GM12878 (cell line): Measurements from ENCODE around the gene CPSF6. TPM values are rescaled to one million over a fixed set of nuclear protein-coding genes. Genes with fewer than 3 reads are reported as not detected.

Experiments
- ASH2L ChIP-seq: fragments of 300-600, 200-600 bp; sonication (generic); IDR thresholded peaks from 2 replicates; pipeline ENCODE4 v1.6.1; 2017; ENCODE audit warnings: low read depth, mild to moderate bottlenecking, borderline replicate concordance
- BACH1 ChIP-seq: fragments of 450-650 bp; IDR thresholded peaks from 2 replicates; pipeline ENCODE4 v1.6.1; 2017; ENCODE audit warnings: mild to moderate bottlenecking, borderline replicate concordance
- BCL11A ChIP-seq: IDR thresholded peaks from 2 replicates; pipeline ENCODE4 v1.6.1; 2011; ENCODE audit warnings: low read depth, low read length
- BHLHE40 ChIP-seq, 2 experiments: fragments of 450-650 bp in 1 of 2; IDR thresholded peaks; 2 replicates each; pipeline ENCODE4 v1.6.1; 2011 to 2017; ENCODE audit warnings: low read depth in 2 of 2, borderline replicate concordance in 1 of 2, improper control_type of control experiment in 1 of 2, low read length in 1 of 2, mild to moderate bottlenecking in 1 of 2
- CBX3 ChIP-seq: fragments of 200-600 bp; sonication (generic); IDR thresholded peaks from 2 replicates; pipeline ENCODE4 v1.6.1; 2016; ENCODE audit warnings: low read depth, borderline replicate concordance
- CREB1 ChIP-seq: IDR thresholded peaks from 2 replicates; pipeline ENCODE4 v1.6.1; 2012; ENCODE audit warnings: low read depth, mild to moderate bottlenecking, inconsistent platforms
- CREM ChIP-seq: IDR thresholded peaks from 2 replicates; pipeline ENCODE4 v1.6.1; 2014; ENCODE audit warnings: antibody characterized with exemption, low read depth
- DPF2 ChIP-seq: fragments of 450-650 bp; IDR thresholded peaks from 2 replicates; pipeline ENCODE4 v1.6.1; 2017; ENCODE audit warnings: mild to moderate bottlenecking
- EGR1 ChIP-seq, 2 experiments: IDR thresholded peaks; 1 replicate in 1 of 2; 2 replicates in 1 of 2; pipeline ENCODE4 v1.6.1; 2011 to 2012; ENCODE audit warnings: low read depth in 2 of 2, low read length in 2 of 2, borderline replicate concordance in 1 of 2, mild to moderate bottlenecking in 1 of 2, moderate library complexity in 1 of 2
- FOS ChIP-seq: IDR thresholded peaks from 3 replicates; pipeline ENCODE4 v1.6.1; 2011; ENCODE audit warnings: borderline replicate concordance; ENCODE audit not compliant: insufficient read length; ENCODE audit errors: extremely low read depth
- IKZF1 ChIP-seq: fragments of 450-650 bp; conservative IDR thresholded peaks from 2 replicates; pipeline ENCODE4 v1.6.1; 2017; ENCODE audit warnings: antibody characterized with exemption, mild to moderate bottlenecking
- KLF5 ChIP-seq: fragments of 450-650 bp; IDR thresholded peaks from 2 replicates; pipeline ENCODE4 v1.6.1; 2014; ENCODE audit warnings: mild to moderate bottlenecking; ENCODE audit not compliant: partially characterized antibody
- LARP7 ChIP-seq: fragments of 450-650 bp; IDR thresholded peaks from 2 replicates; pipeline ENCODE4 v1.6.1; 2017; ENCODE audit warnings: mild to moderate bottlenecking
- MXI1 ChIP-seq: fragments of 150-350 bp; IDR thresholded peaks from 2 replicates; pipeline ENCODE4 v1.6.1; 2011; ENCODE audit warnings: low read depth, mild to moderate bottlenecking, inconsistent platforms, low read length, improper control_type of control experiment
- NBN ChIP-seq: fragments of 450-650 bp; IDR thresholded peaks from 2 replicates; pipeline ENCODE4 v1.6.1; 2016
- NFIC ChIP-seq: IDR thresholded peaks from 2 replicates; pipeline ENCODE4 v1.6.1; 2012; ENCODE audit warnings: low read depth, mild to moderate bottlenecking, inconsistent platforms, low read length, moderate library complexity
- NFYA ChIP-seq: IDR thresholded peaks from 2 replicates; pipeline ENCODE4 v1.6.1; 2011; ENCODE audit warnings: low read depth, mild to moderate bottlenecking, low read length, improper control_type of control experiment, borderline replicate concordance
- NR2F1 ChIP-seq: fragments of 450-650 bp; conservative IDR thresholded peaks from 2 replicates; pipeline ENCODE4 v1.6.1; 2017; ENCODE audit warnings: mild to moderate bottlenecking
- POLR2A ChIP-seq: IDR thresholded peaks from 2 replicates; pipeline ENCODE4 v1.6.1; 2011; ENCODE audit warnings: low read depth, mild to moderate bottlenecking, low read length
- POLR2AphosphoS2 ChIP-seq: IDR thresholded peaks from 2 replicates; pipeline ENCODE4 v1.6.1; 2011; ENCODE audit warnings: low read depth, mild to moderate bottlenecking, low read length, improper control_type of control experiment, moderate library complexity
- RELA ChIP-seq: fragments of 450-650 bp; IDR thresholded peaks from 2 replicates; pipeline ENCODE4 v1.8.0; 2014; ENCODE audit warnings: borderline replicate concordance; ENCODE audit not compliant: partially characterized antibody
- SIX5 ChIP-seq: IDR thresholded peaks from 2 replicates; pipeline ENCODE4 v1.6.1; 2011; ENCODE audit warnings: mild to moderate bottlenecking, low read depth, low read length, moderate library complexity; ENCODE audit not compliant: severe bottlenecking
- SMAD5 ChIP-seq: IDR thresholded peaks from 2 replicates; pipeline ENCODE4 v1.6.1; 2016; ENCODE audit warnings: antibody characterized with exemption, low read depth
- SMARCA5 ChIP-seq: fragments of 450-650 bp; IDR thresholded peaks from 2 replicates; pipeline ENCODE4 v1.6.1; 2017; ENCODE audit warnings: mild to moderate bottlenecking
- TCF12 ChIP-seq: IDR thresholded peaks from 2 replicates; pipeline ENCODE4 v1.6.1; 2011; ENCODE audit warnings: low read depth, mild to moderate bottlenecking, low read length
- USF1 ChIP-seq: IDR thresholded peaks from 2 replicates; pipeline ENCODE4 v1.6.1; 2011; ENCODE audit warnings: borderline replicate concordance, low read depth, mild to moderate bottlenecking, moderate library complexity, mixed read lengths, low read length; ENCODE audit not compliant: insufficient read depth; ENCODE audit errors: extremely low read length
- YY1 ChIP-seq: IDR thresholded peaks from 2 replicates; pipeline ENCODE4 v1.6.1; 2011; ENCODE audit warnings: low read depth, mild to moderate bottlenecking, low read length
- ZBTB40 ChIP-seq: fragments of 450-650 bp; IDR thresholded peaks from 2 replicates; pipeline ENCODE4 v1.6.1; 2016; ENCODE audit warnings: mild to moderate bottlenecking, moderate library complexity, borderline replicate concordance
- ZNF207 ChIP-seq: fragments of 450-650 bp; IDR thresholded peaks from 2 replicates; pipeline ENCODE4 v1.6.1; 2014; ENCODE audit warnings: antibody characterized with exemption, mild to moderate bottlenecking, borderline replicate concordance
- ZNF24 ChIP-seq: fragments of 450-650 bp; IDR thresholded peaks from 2 replicates; pipeline ENCODE4 v1.6.1; 2017; ENCODE audit warnings: antibody characterized with exemption, mild to moderate bottlenecking
- polyA plus RNA-seq, 11 experiments: library from polyadenylated mRNA; depleted of rRNA in 4 of 11; unstranded in 6 of 11; stranded (reverse) in 5 of 11; fragments of >200 nt; fragmentation: Nextera tagmentation in 4 of 11; fragmentation: Illumina TruSeq in 1 of 11; extraction: Ambion mirVana in 4 of 11; extraction: Trizol in 1 of 11; gene quantifications; 1 replicate in 1 of 11; 2 replicates in 10 of 11; pipeline versions ENCODE4 v1.2.1 to v1.2.3, GENCODE V29; 2011 to 2016; ENCODE audit warnings: inconsistent platforms in 2 of 11, missing spikeins in 2 of 11, low read depth in 1 of 11
- total RNA-seq, 4 experiments: library from RNA; depleted of rRNA in 3 of 4; stranded (reverse); fragments of >200 nt in 3 of 4; fragmentation: Illumina TruSeq in 1 of 4; extraction: Trizol in 1 of 4; gene quantifications; 2 replicates each; pipeline versions ENCODE4 v1.2.1 to v1.2.3, GENCODE V29; 2013 to 2021

The CPSF6 gene
- total and polyA plus RNA-seq, 10 of the 15 experiments (the other 5 are each of a cell fraction or from before 2014, with no cell fraction given) = 40.9 to 150 (median 79.1) TPM

- peak; percentile 91 for TF ChIP-seq YY1
- TF ChIP-seq NFYA = no peak
- 0 out of 2 replicates have a peak, but pooled peaks have one; percentile 8 for TF ChIP-seq ZNF24
- peak; percentile 76 for TF ChIP-seq DPF2
- TF ChIP-seq BHLHE40 (IDR thresholded peaks at IDR 0.05; ENCODE audit: borderline replicate concordance in 1 of 2, low read depth in 2 of 2, low read length in 1 of 2) = peak in 1 of 2 experiments; percentile 56; a peak in 1 of 4 replicates
- TF ChIP-seq NFIC = no peak
- no peak for TF ChIP-seq SIX5
- TF ChIP-seq EGR1 (IDR thresholded peaks at IDR 0.05; ENCODE audit: borderline replicate concordance in 1 of 2, low read depth in 2 of 2, low read length in 2 of 2) = peak in 1 of 2 experiments; percentile 61; a peak in 1 of 3 replicates
- TF ChIP-seq SMARCA5 = peak; percentile 73
- peak; percentile 74 for TF ChIP-seq IKZF1
- no peak for TF ChIP-seq CBX3
- no peak for TF ChIP-seq USF1
- TF ChIP-seq BACH1 = peak; percentile 73
- peak; percentile 32 for TF ChIP-seq RELA
- TF ChIP-seq ZBTB40 = 0 out of 2 replicates have a peak, but pooled peaks have one; percentile 23
- TF ChIP-seq CREB1 = peak; percentile 92
- no peak for TF ChIP-seq FOS
- TF ChIP-seq SMAD5 = peak; percentile 77; the same call in 1 of the 2 replicates
- no peak for TF ChIP-seq BCL11A
- TF ChIP-seq POLR2A = peak; percentile 91
- TF ChIP-seq ASH2L = 0 out of 2 replicates have a peak, but pooled peaks have one; percentile 45
- peak; percentile 68 for TF ChIP-seq POLR2AphosphoS2
- TF ChIP-seq NR2F1 = peak; percentile 49; the same call in 1 of the 2 replicates
- peak; percentile 90; the same call in 1 of the 2 replicates for TF ChIP-seq LARP7
- TF ChIP-seq KLF5 = no peak
- no peak for TF ChIP-seq TCF12
- peak; percentile 90; the same call in 1 of the 2 replicates for TF ChIP-seq CREM
- no peak for TF ChIP-seq MXI1
- no peak for TF ChIP-seq ZNF207
- TF ChIP-seq NBN = 0 out of 2 replicates have a peak, but pooled peaks have one; percentile 71
Observed at GRCh38 chr12:69239352-69239921, at the start of gene CPSF6 (continued).
